ENCODE measurements around the gene CGN.

CGN gene

DNA sequence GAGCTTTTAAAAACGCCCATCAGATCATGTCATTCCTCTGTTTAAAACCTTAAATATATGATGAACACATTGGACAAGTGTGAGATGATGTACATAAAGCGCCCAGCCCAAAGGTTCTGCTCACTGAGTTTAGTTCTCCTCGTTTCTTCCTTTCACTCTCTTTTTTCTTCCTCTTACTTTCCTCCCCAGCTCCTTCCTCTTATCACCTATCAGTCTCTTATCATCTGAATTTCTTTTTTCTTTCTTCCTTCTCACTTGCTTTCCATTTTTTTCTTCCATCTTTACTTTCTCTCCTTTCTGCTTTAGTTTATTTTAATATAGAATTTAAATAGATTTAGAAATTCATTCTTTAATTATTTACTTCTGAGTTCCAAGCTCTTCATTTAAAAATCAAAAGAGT is 34.1 kb upstream of the CGN start:
- TF ChIP-seq, protein P1, sequence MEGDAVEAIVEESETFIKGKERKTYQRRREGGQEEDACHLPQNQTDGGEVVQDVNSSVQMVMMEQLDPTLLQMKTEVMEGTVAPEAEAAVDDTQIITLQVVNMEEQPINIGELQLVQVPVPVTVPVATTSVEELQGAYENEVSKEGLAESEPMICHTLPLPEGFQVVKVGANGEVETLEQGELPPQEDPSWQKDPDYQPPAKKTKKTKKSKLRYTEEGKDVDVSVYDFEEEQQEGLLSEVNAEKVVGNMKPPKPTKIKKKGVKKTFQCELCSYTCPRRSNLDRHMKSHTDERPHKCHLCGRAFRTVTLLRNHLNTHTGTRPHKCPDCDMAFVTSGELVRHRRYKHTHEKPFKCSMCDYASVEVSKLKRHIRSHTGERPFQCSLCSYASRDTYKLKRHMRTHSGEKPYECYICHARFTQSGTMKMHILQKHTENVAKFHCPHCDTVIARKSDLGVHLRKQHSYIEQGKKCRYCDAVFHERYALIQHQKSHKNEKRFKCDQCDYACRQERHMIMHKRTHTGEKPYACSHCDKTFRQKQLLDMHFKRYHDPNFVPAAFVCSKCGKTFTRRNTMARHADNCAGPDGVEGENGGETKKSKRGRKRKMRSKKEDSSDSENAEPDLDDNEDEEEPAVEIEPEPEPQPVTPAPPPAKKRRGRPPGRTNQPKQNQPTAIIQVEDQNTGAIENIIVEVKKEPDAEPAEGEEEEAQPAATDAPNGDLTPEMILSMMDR (IDR thresholded peaks at IDR 0.05): no peak
- no peak for TF ChIP-seq ZFX (IDR thresholded peaks at IDR 0.05; ENCODE audit: borderline replicate concordance)
- no peak overlapping the region for H3K27ac ChIP-seq

DNA sequence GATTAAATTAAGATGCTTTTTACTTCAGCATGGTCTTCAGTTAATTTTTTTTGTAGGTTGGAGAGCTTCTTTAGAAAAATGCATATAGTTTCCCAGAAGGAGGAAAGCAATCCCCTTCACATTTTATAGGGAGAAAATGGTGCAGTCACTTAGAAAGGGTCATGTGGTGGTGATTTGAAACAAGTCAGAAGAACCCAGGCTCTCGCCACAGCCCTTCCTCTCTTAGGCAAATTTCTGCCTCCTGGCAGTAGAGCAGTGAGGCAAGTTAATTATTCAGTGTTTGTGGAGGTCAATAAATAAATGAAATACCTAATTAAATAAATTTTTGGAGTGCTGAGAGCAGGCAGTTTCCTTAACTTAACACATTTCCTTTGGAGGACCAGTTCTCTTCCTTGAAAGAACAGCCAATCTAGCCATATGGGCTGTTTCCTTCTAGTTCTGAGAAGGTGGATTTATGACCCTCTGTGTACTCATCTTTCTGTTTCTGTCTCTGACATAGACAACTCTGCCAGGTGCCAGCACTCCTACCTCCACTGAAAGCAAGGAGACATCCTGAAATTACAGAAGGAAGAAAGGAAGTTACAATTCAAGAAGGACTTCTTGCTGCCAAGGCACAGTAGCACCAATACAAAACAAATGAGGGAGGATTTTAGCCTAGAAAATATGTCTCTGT is 32.9 kb upstream of the CGN start:
- H3K27ac ChIP-seq: no peak overlapping the region
- TF ChIP-seq, protein P1 (IDR thresholded peaks at IDR 0.05): no peak
- TF ChIP-seq ZFX (IDR thresholded peaks at IDR 0.05; ENCODE audit: borderline replicate concordance): no peak

DNA sequence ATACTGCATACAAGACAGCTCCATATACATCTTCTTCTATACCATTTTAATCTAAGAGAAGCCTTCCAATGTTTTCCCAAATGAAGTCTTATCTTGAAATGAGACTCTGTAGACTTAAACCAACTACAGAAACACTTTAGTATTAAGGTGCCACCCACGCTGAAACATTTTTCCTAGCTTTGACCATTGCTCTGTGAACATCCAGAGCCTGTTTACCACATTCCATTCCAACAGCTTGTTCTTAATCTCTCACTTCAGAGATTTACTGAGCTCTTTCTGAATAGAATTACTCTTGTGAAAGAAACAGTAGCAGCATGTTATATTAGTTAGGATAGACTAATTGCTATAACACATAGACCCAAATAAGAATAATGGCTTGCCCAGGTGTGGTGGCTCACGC is 32.3 kb upstream of the CGN start:
- no peak overlapping the region for H3K27ac ChIP-seq
- TF ChIP-seq, protein P1 (IDR thresholded peaks at IDR 0.05): no peak
- no peak for TF ChIP-seq ZFX (IDR thresholded peaks at IDR 0.05; ENCODE audit: borderline replicate concordance)

DNA sequence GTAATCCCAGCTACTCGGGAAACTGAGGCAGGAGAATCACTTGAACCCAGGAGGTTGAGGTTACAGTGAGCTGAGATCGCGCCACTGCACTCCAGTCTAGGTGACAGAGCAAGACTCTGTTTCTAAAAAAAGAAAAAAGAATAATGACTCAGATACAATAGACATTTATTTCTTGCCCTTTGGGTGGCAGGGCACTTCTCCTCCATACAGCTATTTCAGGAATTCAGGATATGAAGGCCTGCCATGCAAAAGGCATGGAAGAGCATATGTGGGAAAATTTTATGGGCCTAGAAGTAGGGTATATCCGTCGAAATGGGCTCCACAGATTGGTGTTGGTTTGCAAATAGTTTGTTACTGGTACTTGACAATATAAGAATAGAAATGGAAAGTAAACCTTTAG is 31.7 kb upstream of the CGN start:
- TF ChIP-seq, protein P1 (IDR thresholded peaks at IDR 0.05): no peak
- TF ChIP-seq ZFX (IDR thresholded peaks at IDR 0.05; ENCODE audit: borderline replicate concordance): no peak
- H3K27ac ChIP-seq: no peak overlapping the region

DNA sequence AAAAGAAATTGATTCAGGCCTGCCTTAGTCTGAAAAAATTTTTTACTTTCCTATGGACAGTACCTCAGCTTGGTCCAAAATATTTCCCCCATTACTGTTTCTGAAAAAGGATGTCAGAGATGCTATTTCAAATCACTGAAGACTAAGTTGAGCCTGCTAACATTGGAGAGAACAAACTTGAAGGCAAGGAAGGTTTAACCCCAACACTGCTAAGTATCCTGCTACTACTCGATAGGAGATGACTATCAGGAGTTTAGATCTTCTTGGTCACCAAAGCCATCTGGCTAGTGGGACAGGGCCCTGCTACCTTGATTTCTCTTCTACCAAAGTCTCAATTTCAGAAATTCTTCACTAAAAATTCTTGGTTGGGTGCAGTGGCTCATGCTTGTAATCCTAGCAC is 29.2 kb upstream of the CGN start:
- TF ChIP-seq, protein P1 (IDR thresholded peaks at IDR 0.05): no peak
- no peak for TF ChIP-seq ZFX (IDR thresholded peaks at IDR 0.05; ENCODE audit: borderline replicate concordance)
- H3K27ac ChIP-seq: no peak overlapping the region

DNA sequence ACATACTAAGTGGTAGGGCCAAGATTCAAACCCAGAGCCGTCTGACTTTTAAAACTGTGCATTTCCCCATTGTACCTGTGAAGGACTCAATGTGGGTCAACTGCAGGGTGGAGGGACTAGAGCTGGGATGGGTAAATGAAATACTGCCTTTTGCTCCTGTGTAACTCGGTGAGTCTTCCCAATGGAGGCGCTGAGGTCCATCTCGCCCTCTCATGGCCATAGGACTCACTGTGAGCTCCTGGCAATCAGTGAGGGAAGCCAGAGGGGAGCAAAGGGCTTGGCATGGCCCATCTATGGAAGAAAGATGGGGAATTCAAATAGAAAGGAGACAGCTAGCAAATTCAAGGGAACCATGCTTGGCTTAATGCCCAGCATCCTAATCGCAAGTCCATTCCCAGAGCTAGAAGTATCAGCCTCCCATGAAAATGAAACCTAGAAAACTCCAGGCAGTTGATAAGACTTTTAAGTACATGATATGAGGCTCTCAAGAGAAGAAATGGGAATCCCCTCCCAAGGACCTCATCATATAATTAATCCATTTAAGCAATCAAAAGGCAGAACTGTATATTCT is 25.4 kb upstream of the CGN start:
- TF ChIP-seq, protein P1 (IDR thresholded peaks at IDR 0.05): no peak; the same call in 1 of the 2 replicates
- no peak for TF ChIP-seq ZFX (IDR thresholded peaks at IDR 0.05; ENCODE audit: borderline replicate concordance)

DNA sequence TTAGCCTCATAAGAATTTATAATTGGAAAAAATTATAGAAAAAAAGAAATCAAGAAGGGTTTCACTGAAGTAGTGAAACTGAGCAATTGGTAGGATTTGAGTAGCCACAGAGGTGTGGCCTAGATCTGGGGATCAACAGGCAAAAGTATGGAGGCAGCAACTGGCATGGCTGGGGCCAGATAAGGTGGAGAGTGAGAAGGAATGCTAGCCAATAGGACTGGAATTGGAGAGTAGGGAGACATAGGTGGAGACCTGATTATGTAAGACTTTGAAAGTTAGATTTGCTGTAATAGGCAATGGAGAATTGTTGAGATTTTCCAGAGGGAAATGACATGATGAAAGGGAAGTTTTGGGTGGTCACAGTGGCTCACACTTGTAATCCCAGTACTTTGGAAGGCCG is 24.6 kb upstream of the CGN start:
- no peak overlapping the region for H3K27ac ChIP-seq
- TF ChIP-seq ZFX (IDR thresholded peaks at IDR 0.05; ENCODE audit: borderline replicate concordance): no peak
- TF ChIP-seq, protein P1 (IDR thresholded peaks at IDR 0.05): no peak

More for the DNA sequence above, 25.4 kb upstream of the CGN start:
- no peak overlapping the region for H3K27ac ChIP-seq
